HEK293 (cell line): Measurements from ENCODE around the gene ACTG1.
A peak's percentile ranks its signal among the peaks of the same experiment; 100 is the strongest.

Experiments used
- CTCF ChIA-PET: fragments of 350-600 bp; formaldehyde crosslinking; extraction: SDS; loops from one replicate; lab custom pipeline; 2021; ENCODE audit warnings: antibody characterized with exemption; lab: Yijun Ruan, JAX
- POLR2A ChIA-PET: fragments of 300-600 bp; formaldehyde crosslinking; extraction: SDS; loops from one replicate; lab custom pipeline; 2020; ENCODE audit warnings: antibody characterized with exemption, inconsistent platforms; lab: Yijun Ruan, JAX
- H3K27ac ChIP-seq: fragments of 200-500 bp; sonication (Bioruptor generic); 2 replicates; pipeline ENCODE4 v1.5.1; 2014; ENCODE audit warnings: low read depth, low read length, control low read depth, inconsistent platforms; ENCODE audit errors: extremely low read depth
- H3K36me3 ChIP-seq, 2 experiments: fragments of 200-500 bp in 1 of 2; sonication (Bioruptor generic) in 1 of 2; 1 replicate in 1 of 2; 2 replicates in 1 of 2; pipeline ENCODE4 v1.5.1; 2014 to 2017; ENCODE audit warnings: inconsistent platforms in 2 of 2, low read length in 2 of 2; ENCODE audit not compliant: control insufficient read depth in 2 of 2, insufficient read depth in 1 of 2
- H3K4me1 ChIP-seq: fragments of 200-500 bp; sonication (Bioruptor generic); 2 replicates; pipeline ENCODE4 v1.5.1; 2014; ENCODE audit warnings: mild to moderate bottlenecking, low read length, inconsistent platforms; ENCODE audit not compliant: control insufficient read depth, insufficient read depth
- H3K4me3 ChIP-seq: 2 replicates; pipeline ENCODE4 v1.5.1; 2011; ENCODE audit warnings: low read depth, mild to moderate bottlenecking, control low read depth, low read length, moderate library complexity
- H3K9me3 ChIP-seq: fragments of 200-500 bp; sonication (Bioruptor generic); 2 replicates; pipeline ENCODE4 v1.5.1; 2014; ENCODE audit warnings: low read depth, low read length, inconsistent platforms; ENCODE audit not compliant: control insufficient read depth, insufficient read depth
- BCL11A ChIP-seq: fragments of 450-650 bp; formaldehyde crosslinking; IDR thresholded peaks from 2 replicates; pipeline ENCODE4 v1.5.1; 2016; ENCODE audit warnings: low read depth, missing biosample characterization, missing genetic modification characterization
- FEZF1 ChIP-seq: fragments of 450-650 bp; formaldehyde crosslinking; IDR thresholded peaks from 2 replicates; pipeline ENCODE4 v1.5.1; 2016; ENCODE audit warnings: missing biosample characterization, missing genetic modification characterization
- KLF10 ChIP-seq: fragments of 450-650 bp; IDR thresholded peaks from 2 replicates; pipeline ENCODE4 v1.5.1; 2018; ENCODE audit warnings: missing biosample characterization, mild to moderate bottlenecking, missing genetic modification characterization
- KLF8 ChIP-seq: fragments of 450-650 bp; formaldehyde crosslinking; IDR thresholded peaks from 2 replicates; pipeline ENCODE4 v1.5.1; 2016; ENCODE audit warnings: missing biosample characterization, missing genetic modification characterization
- KLF9 ChIP-seq: fragments of 450-650 bp; formaldehyde crosslinking; IDR thresholded peaks from 2 replicates; pipeline ENCODE4 v1.5.1; 2016; ENCODE audit warnings: missing biosample characterization, missing genetic modification characterization, low read depth
- PATZ1 ChIP-seq: fragments of 450-650 bp; formaldehyde crosslinking; IDR thresholded peaks from 2 replicates; pipeline ENCODE4 v1.5.1; 2016; ENCODE audit warnings: missing biosample characterization, missing genetic modification characterization
- SCRT1 ChIP-seq: fragments of 450-650 bp; formaldehyde crosslinking; IDR thresholded peaks from 2 replicates; pipeline ENCODE4 v1.5.1; 2016; ENCODE audit warnings: missing biosample characterization, missing genetic modification characterization, borderline replicate concordance
- SCRT2 ChIP-seq: fragments of 450-650 bp; formaldehyde crosslinking; IDR thresholded peaks from 2 replicates; pipeline ENCODE4 v1.5.1; 2016; ENCODE audit warnings: missing biosample characterization, missing genetic modification characterization
- YY2 ChIP-seq: fragments of 450-650 bp; formaldehyde crosslinking; IDR thresholded peaks from 2 replicates; pipeline ENCODE4 v1.5.1; 2016; ENCODE audit warnings: missing biosample characterization, missing genetic modification characterization
- ZBTB7A ChIP-seq: fragments of 450-650 bp; formaldehyde crosslinking; IDR thresholded peaks from 2 replicates; pipeline ENCODE4 v1.5.1; 2016; ENCODE audit warnings: low read depth, missing biosample characterization, missing genetic modification characterization
- ZBTB8A ChIP-seq: fragments of 450-650 bp; formaldehyde crosslinking; IDR thresholded peaks from 2 replicates; pipeline ENCODE4 v1.5.1; 2016; ENCODE audit warnings: missing biosample characterization, missing genetic modification characterization
- ZEB2 ChIP-seq: fragments of 450-650 bp; formaldehyde crosslinking; IDR thresholded peaks from 2 replicates; pipeline ENCODE4 v1.5.1; 2016; ENCODE audit warnings: missing biosample characterization, missing genetic modification characterization
- ZIC2 ChIP-seq: fragments of 450-650 bp; formaldehyde crosslinking; IDR thresholded peaks from 2 replicates; pipeline ENCODE4 v1.5.1; 2016; ENCODE audit warnings: missing biosample characterization, missing genetic modification characterization
- ZNF169 ChIP-seq: fragments of 450-650 bp; formaldehyde crosslinking; IDR thresholded peaks from 2 replicates; pipeline ENCODE4 v1.5.1; 2016; ENCODE audit warnings: missing biosample characterization, missing genetic modification characterization
- ZNF2 ChIP-seq: fragments of 450-650 bp; formaldehyde crosslinking; IDR thresholded peaks from 2 replicates; pipeline ENCODE4 v1.5.1; 2016; ENCODE audit warnings: missing biosample characterization, missing genetic modification characterization
- ZNF274 ChIP-seq, 2 experiments: fragments of 200-500 bp in 1 of 2; fragments of 450-650 bp in 1 of 2; sonication (Bioruptor generic) in 1 of 2; formaldehyde crosslinking in 1 of 2; IDR thresholded peaks; 2 replicates each; pipeline versions ENCODE4 v1.5.1 to v1.6.1; 2014 to 2016; ENCODE audit warnings: borderline replicate concordance in 1 of 2, inconsistent platforms in 1 of 2, low read length in 1 of 2, missing biosample characterization in 1 of 2, missing genetic modification characterization in 1 of 2
- ZNF302 ChIP-seq: fragments of 450-650 bp; formaldehyde crosslinking; IDR thresholded peaks from 2 replicates; pipeline ENCODE4 v1.5.1; 2016; ENCODE audit warnings: missing biosample characterization, missing genetic modification characterization, low read depth
- ZNF350 ChIP-seq: fragments of 450-650 bp; formaldehyde crosslinking; IDR thresholded peaks from 2 replicates; pipeline ENCODE4 v1.5.0; 2017; ENCODE audit warnings: missing biosample characterization, mild to moderate bottlenecking, missing genetic modification characterization
- ZNF362 ChIP-seq: fragments of 450-650 bp; formaldehyde crosslinking; IDR thresholded peaks from 2 replicates; pipeline ENCODE4 v1.5.1; 2016; ENCODE audit warnings: missing biosample characterization, missing genetic modification characterization
- ZNF426 ChIP-seq: fragments of 450-650 bp; formaldehyde crosslinking; IDR thresholded peaks from 2 replicates; pipeline ENCODE4 v1.5.1; 2017; ENCODE audit warnings: missing biosample characterization, missing genetic modification characterization, mild to moderate bottlenecking, inconsistent platforms, moderate library complexity
- ZNF48 ChIP-seq: fragments of 450-650 bp; formaldehyde crosslinking; IDR thresholded peaks from 2 replicates; pipeline ENCODE4 v1.5.1; 2016; ENCODE audit warnings: missing biosample characterization, missing genetic modification characterization
- ZNF560 ChIP-seq: fragments of 450-650 bp; formaldehyde crosslinking; IDR thresholded peaks from 2 replicates; pipeline ENCODE4 v1.5.1; 2017; ENCODE audit warnings: missing biosample characterization, missing genetic modification characterization, borderline replicate concordance
- ZNF600 ChIP-seq: fragments of 450-650 bp; formaldehyde crosslinking; IDR thresholded peaks from 2 replicates; pipeline ENCODE4 v1.5.1; 2016; ENCODE audit warnings: missing biosample characterization, missing genetic modification characterization
- ZNF785 ChIP-seq: fragments of 450-650 bp; formaldehyde crosslinking; IDR thresholded peaks from 2 replicates; pipeline ENCODE4 v1.5.1; 2016; ENCODE audit warnings: missing biosample characterization, missing genetic modification characterization
- ZNF791 ChIP-seq: fragments of 450-650 bp; formaldehyde crosslinking; IDR thresholded peaks from 2 replicates; pipeline ENCODE4 v1.5.1; 2016; ENCODE audit warnings: missing biosample characterization, missing genetic modification characterization
- ZNF843 ChIP-seq: fragments of 450-650 bp; formaldehyde crosslinking; IDR thresholded peaks from 2 replicates; pipeline ENCODE4 v1.5.1; 2016; ENCODE audit warnings: missing biosample characterization, missing genetic modification characterization
- ZSCAN30 ChIP-seq: fragments of 450-650 bp; IDR thresholded peaks from 2 replicates; pipeline ENCODE4 v1.5.1; 2018; ENCODE audit warnings: missing biosample characterization, mild to moderate bottlenecking, missing genetic modification characterization, moderate library complexity
- ZXDB ChIP-seq: fragments of 450-650 bp; formaldehyde crosslinking; IDR thresholded peaks from 2 replicates; pipeline ENCODE4 v1.5.1; 2016; ENCODE audit warnings: missing biosample characterization, missing genetic modification characterization
- TF ChIP-seq, protein P1 (sequence below): fragments of 450-650 bp; formaldehyde crosslinking; conservative IDR thresholded peaks from 2 replicates; pipeline ENCODE4 v1.5.1; 2016; ENCODE audit warnings: low read depth, missing biosample characterization, missing genetic modification characterization
- TF ChIP-seq, protein P2 (sequence below): fragments of 450-650 bp; formaldehyde crosslinking; IDR thresholded peaks from 2 replicates; pipeline ENCODE4 v1.5.1; 2016; ENCODE audit warnings: missing biosample characterization, missing genetic modification characterization

ACTG1 gene

DNA sequence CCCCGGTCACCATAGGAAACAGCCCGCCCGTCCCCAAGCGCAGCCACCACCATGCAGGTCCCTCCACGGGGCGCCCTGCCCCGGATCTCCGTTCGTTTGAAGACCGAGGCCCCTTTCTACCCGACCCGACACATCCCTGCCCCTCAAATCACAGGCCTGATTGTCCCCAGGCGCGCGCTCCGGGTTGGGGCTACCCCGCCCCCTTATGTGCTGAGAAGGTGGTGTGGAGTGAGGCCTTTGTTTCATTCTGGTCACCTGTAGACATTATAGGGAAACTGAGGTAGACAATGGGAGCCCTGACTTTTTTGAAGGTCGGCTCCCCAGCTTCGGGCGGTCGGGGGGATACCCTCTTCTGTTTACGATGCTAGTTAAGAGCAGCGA, 763 bp upstream of the ACTG1 start:
- Histone ChIP-seq H3K27ac (peak overlapping the region; percentile 100), H3K9me3 (no peaks in the 10 kb centered on the region), H3K4me1 (peaks cover 17% of the 10 kb centered on the region), H3K4me3 (peak overlapping the region; percentile 72), H3K36me3 (peaks cover 14 to 40% of the 10 kb centered on the region in 2 experiments)
- POLR2A ChIA-PET = interaction anchor here (1.2 to 9.9 kb wide), 16 partner anchors 11 to 222 kb away, joined by 3 to 85 read pairs (median 6); partner anchors contain the start of genes ARL16, BAHCC1, CCDC137 and FAAP100
- CTCF ChIA-PET = interaction anchor here (1.1 kb wide), 1 partner anchor 88 kb away, joined by 4 read pairs; no protein-coding TSS in a partner anchor
- peak; percentile 50; the same call in 1 of the 2 replicates for TF ChIP-seq BCL11A
- TF ChIP-seq ZNF362 = no peak
- TF ChIP-seq ZEB2 (tag by site-specific recombination) = peak; percentile 87
- no peak for TF ChIP-seq ZNF274 (IDR thresholded peaks at IDR 0.05; ENCODE audit: low read length)
- TF ChIP-seq ZNF274 (tag by site-specific recombination; IDR thresholded peaks at IDR 0.05; ENCODE audit: borderline replicate concordance) = no peak
- peak; percentile 40 for TF ChIP-seq ZIC2 (tag by site-specific recombination)
- TF ChIP-seq PATZ1 (tag by site-specific recombination) = peak; percentile 91
- TF ChIP-seq ZNF302 (tag by site-specific recombination) = no peak
- peak; percentile 95; the same call in 1 of the 2 replicates for TF ChIP-seq ZBTB7A (tag by site-specific recombination)
- TF ChIP-seq ZNF785 (tag by site-specific recombination) = no peak
- no peak for TF ChIP-seq ZNF169
- TF ChIP-seq ZNF791 (tag by site-specific recombination) = no peak
- peak; percentile 16; the same call in 1 of the 2 replicates for TF ChIP-seq ZXDB (tag by site-specific recombination)
- TF ChIP-seq ZNF2 = peak; percentile 59; the same call in 1 of the 2 replicates
- no peak for TF ChIP-seq ZNF560 (tag by site-specific recombination)
- TF ChIP-seq KLF9 (tag by site-specific recombination) = peak; percentile 79
- TF ChIP-seq, protein P1, sequence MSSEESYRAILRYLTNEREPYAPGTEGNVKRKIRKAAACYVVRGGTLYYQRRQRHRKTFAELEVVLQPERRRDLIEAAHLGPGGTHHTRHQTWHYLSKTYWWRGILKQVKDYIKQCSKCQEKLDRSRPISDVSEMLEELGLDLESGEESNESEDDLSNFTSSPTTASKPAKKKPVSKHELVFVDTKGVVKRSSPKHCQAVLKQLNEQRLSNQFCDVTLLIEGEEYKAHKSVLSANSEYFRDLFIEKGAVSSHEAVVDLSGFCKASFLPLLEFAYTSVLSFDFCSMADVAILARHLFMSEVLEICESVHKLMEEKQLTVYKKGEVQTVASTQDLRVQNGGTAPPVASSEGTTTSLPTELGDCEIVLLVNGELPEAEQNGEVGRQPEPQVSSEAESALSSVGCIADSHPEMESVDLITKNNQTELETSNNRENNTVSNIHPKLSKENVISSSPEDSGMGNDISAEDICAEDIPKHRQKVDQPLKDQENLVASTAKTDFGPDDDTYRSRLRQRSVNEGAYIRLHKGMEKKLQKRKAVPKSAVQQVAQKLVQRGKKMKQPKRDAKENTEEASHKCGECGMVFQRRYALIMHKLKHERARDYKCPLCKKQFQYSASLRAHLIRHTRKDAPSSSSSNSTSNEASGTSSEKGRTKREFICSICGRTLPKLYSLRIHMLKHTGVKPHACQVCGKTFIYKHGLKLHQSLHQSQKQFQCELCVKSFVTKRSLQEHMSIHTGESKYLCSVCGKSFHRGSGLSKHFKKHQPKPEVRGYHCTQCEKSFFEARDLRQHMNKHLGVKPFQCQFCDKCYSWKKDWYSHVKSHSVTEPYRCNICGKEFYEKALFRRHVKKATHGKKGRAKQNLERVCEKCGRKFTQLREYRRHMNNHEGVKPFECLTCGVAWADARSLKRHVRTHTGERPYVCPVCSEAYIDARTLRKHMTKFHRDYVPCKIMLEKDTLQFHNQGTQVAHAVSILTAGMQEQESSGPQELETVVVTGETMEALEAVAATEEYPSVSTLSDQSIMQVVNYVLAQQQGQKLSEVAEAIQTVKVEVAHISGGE (tag by site-specific recombination) = 0 out of 2 replicates have a peak, but pooled peaks have one; percentile 14
- TF ChIP-seq KLF10 (tag by site-specific recombination) = peak; percentile 37; the same call in 1 of the 2 replicates
- no peak for TF ChIP-seq ZNF48 (tag by site-specific recombination)
- 0 out of 2 replicates have a peak, but pooled peaks have one; percentile 13 for TF ChIP-seq YY2 (tag by site-specific recombination)
- TF ChIP-seq ZNF843 (tag by site-specific recombination) = 0 out of 2 replicates have a peak, but pooled peaks have one; percentile 26
- TF ChIP-seq ZNF350 (tag by site-specific recombination) = no peak
- peak; percentile 89 for TF ChIP-seq ZBTB8A (tag by site-specific recombination)
- TF ChIP-seq ZNF426 (tag by site-specific recombination) = no peak
- TF ChIP-seq, protein P2, sequence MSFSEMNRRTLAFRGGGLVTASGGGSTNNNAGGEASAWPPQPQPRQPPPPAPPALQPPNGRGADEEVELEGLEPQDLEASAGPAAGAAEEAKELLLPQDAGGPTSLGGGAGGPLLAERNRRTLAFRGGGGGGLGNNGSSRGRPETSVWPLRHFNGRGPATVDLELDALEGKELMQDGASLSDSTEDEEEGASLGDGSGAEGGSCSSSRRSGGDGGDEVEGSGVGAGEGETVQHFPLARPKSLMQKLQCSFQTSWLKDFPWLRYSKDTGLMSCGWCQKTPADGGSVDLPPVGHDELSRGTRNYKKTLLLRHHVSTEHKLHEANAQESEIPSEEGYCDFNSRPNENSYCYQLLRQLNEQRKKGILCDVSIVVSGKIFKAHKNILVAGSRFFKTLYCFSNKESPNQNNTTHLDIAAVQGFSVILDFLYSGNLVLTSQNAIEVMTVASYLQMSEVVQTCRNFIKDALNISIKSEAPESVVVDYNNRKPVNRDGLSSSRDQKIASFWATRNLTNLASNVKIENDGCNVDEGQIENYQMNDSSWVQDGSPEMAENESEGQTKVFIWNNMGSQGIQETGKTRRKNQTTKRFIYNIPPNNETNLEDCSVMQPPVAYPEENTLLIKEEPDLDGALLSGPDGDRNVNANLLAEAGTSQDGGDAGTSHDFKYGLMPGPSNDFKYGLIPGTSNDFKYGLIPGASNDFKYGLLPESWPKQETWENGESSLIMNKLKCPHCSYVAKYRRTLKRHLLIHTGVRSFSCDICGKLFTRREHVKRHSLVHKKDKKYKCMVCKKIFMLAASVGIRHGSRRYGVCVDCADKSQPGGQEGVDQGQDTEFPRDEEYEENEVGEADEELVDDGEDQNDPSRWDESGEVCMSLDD (tag by site-specific recombination) = peak; percentile 7; the same call in 1 of the 2 replicates
- TF ChIP-seq SCRT1 (tag by site-specific recombination) = 0 out of 2 replicates have a peak, but pooled peaks have one; percentile 73
- TF ChIP-seq FEZF1 (tag by site-specific recombination) = no peak
- peak; percentile 82 for TF ChIP-seq SCRT2 (tag by site-specific recombination)
- no peak for TF ChIP-seq ZNF600 (tag by site-specific recombination)
- TF ChIP-seq ZSCAN30 (tag by site-specific recombination) = no peak
- TF ChIP-seq KLF8 (tag by site-specific recombination) = peak; percentile 77
